ENCODE measurements around the gene CIDEC. TPM values are rescaled to one million over a fixed set of nuclear protein-coding genes. Genes with fewer than 3 reads are reported as not detected.
A peak's percentile ranks its signal among the peaks of the same experiment; 100 is the strongest.

The CIDEC gene
- total and polyA plus RNA-seq, 9 of the 15 experiments (the other 6 are each of a cell fraction or from before 2014, with no cell fraction given), result not detected

DNA sequence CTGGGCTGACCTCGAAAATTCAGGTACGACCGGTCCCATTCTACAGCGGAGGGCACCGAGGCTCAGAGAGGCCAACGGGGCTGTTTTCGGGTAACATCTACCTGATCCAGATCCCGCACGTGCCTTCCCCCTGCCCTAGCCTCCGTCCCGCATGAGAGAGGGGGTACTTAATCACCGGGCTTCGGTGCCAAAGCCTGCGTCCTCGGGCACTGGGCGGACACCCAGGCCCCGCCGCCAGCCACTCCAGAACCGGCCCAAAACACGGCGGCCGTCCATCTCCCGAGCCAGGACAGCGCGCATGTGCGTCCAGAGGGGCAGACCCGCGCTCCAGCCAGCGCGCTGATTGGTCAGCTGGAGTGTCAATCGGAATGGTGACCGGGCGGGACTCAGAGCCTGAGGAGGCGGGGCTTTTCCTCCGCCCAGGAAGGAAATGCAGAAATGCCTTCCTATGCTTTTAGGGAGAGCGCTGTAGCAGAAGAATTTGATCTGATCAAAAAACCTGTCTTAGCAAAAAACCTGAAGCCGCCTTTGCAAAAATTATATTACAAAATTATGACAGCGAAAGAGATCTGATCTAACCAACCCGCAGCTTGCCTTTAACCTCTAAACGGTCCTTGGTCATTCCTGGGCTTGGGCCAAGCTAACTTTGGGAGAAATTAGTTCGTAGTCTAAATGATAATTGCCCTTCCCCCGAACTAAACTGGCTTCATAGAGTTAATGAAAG is 36.2 kb downstream of the CIDEC start, which contains the start of gene RPUSD3 (continued):
- TF ChIP-seq GMEB1 (CRISPR knock-in tag; IDR thresholded peaks at IDR 0.05), result no peak
- peak; percentile 82 for TF ChIP-seq BHLHE40 (IDR thresholded peaks at IDR 0.05; ENCODE audit: low read length)
- TF ChIP-seq CHCHD3 (CRISPR knock-in tag; IDR thresholded peaks at IDR 0.05), result no peak
- peak; percentile 73; the same call in 1 of the 2 replicates for TF ChIP-seq L3MBTL2 (IDR thresholded peaks at IDR 0.05)
- TF ChIP-seq UBTF (IDR thresholded peaks at IDR 0.05; ENCODE audit: borderline replicate concordance in 1 of 2, low read depth in 2 of 2, low read length in 2 of 2), result peak in 1 of 2 experiments; percentile 44; a peak in 1 of 4 replicates
- TF ChIP-seq ZNF224 (CRISPR knock-in tag; IDR thresholded peaks at IDR 0.05), result no peak
- no peak for TF ChIP-seq PRPF4 (IDR thresholded peaks at IDR 0.05; ENCODE audit: insufficient read depth, low read depth, low read length, poor library complexity, severe bottlenecking)
- TF ChIP-seq ETS1 (conservative IDR thresholded peaks at IDR 0.05; ENCODE audit: control insufficient read depth, low read depth, low read length), result no peak
- no peak for TF ChIP-seq ZNF124 (CRISPR knock-in tag; IDR thresholded peaks at IDR 0.05)
- no peak for TF ChIP-seq ZNF699 (CRISPR knock-in tag; IDR thresholded peaks at IDR 0.05; ENCODE audit: insufficient replicate concordance)
- peak; percentile 66; the same call in 1 of the 2 replicates for TF ChIP-seq PML (IDR thresholded peaks at IDR 0.05; ENCODE audit: low read length)
- TF ChIP-seq MEF2A (IDR thresholded peaks at IDR 0.05; ENCODE audit: control insufficient read depth, low read depth, low read length), result no peak
- TF ChIP-seq HEY1 (CRISPR knock-in tag; IDR thresholded peaks at IDR 0.05; ENCODE audit: borderline replicate concordance), result no peak
- 0 out of 2 replicates have a peak, but pooled peaks have one; percentile 73 for TF ChIP-seq RHOXF2B (CRISPR knock-in tag; conservative IDR thresholded peaks at IDR 0.05)
- TF ChIP-seq IFI16 (CRISPR knock-in tag; IDR thresholded peaks at IDR 0.05), result no peak
- TF ChIP-seq POLR2G (IDR thresholded peaks at IDR 0.05; ENCODE audit: low read depth, low read length), result peak; percentile 93
- no peak for TF ChIP-seq POLR3A (IDR thresholded peaks at IDR 0.05; ENCODE audit: borderline replicate concordance, extremely low read depth, insufficient read depth, insufficient read length)
- TF ChIP-seq TEAD2 (tag; IDR thresholded peaks at IDR 0.05), result no peak
- TF ChIP-seq PHF8 (IDR thresholded peaks at IDR 0.05; ENCODE audit: borderline replicate concordance, low read length), result peak; percentile 93
- no peak for TF ChIP-seq HDAC3 (IDR thresholded peaks at IDR 0.05; ENCODE audit: borderline replicate concordance, partially characterized antibody)
- TF ChIP-seq ZNF695 (CRISPR knock-in tag; IDR thresholded peaks at IDR 0.05), result no peak
- TF ChIP-seq NELFE (IDR thresholded peaks at IDR 0.05; ENCODE audit: insufficient read depth, insufficient read length), result no peak
- no peak for TF ChIP-seq ZNF121 (CRISPR knock-in tag; conservative IDR thresholded peaks at IDR 0.05)
- no peak for TF ChIP-seq ZFP1 (CRISPR knock-in tag; IDR thresholded peaks at IDR 0.05)
